ENCODE data around the gene PDIA5. TPM values are rescaled to one million over a fixed set of nuclear protein-coding genes. Genes with fewer than 3 reads are reported as not detected.

PDIA5 gene
- total RNA-seq, 1 experiment from 2014 or later, result 28.6 TPM

DNA sequence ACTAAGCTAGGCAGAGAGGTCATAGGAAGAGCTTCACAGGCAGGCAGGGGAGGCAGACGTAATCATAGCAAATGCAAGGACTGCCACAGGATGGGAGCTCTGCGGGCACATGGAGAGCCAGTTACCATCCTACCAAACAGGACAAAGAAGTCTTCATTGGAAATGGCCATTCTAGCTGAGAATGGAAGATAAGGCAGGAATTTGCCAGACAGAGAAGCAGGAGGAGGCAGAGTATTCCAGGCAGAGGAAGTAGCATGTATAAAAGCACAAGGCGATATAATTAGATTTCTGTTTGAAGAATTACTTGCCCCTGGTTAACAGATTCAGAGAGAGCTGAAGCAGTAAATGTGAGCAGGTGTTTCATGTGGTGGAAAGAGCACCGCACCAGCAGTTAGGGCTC is 35.8 kb upstream of the PDIA5 start:
- BruUV-seq (replicated peaks), result no TSS peak
- Histone ChIP-seq H3K27me3 (replicated peaks; ENCODE audit: insufficient read depth, low read depth, low read length, poor library complexity) (peaks cover 52% of the 10 kb centered on the region), H3K27ac (ENCODE audit: low read depth, low read length, poor library complexity, severe bottlenecking) (no peak overlapping the region), H3K9me3 (ENCODE audit: low read depth, low read length, poor library complexity, severe bottlenecking) (no peaks in the 10 kb centered on the region), H3K4me3 (ENCODE audit: low read depth, low read length, poor library complexity, severe bottlenecking) (no peak overlapping the region), H3K36me3 (ENCODE audit: insufficient read depth, low read length, poor library complexity, severe bottlenecking) (no peaks in the 10 kb centered on the region), H3K4me1 (ENCODE audit: insufficient read depth, low read length, poor library complexity, severe bottlenecking) (peaks cover 18% of the 10 kb centered on the region)
- DNase-seq (ENCODE audit: low spot score), result peak; percentile 32
- CTCF ChIA-PET, result interaction anchor here (0.7 kb wide), 1 partner anchor 250 kb away, joined by 12 read pairs; no protein-coding TSS in a partner anchor
- intact Hi-C loops (cut with micrococcal nuclease; ENCODE audit: unreplicated experiment), result loop anchor here (5.0 kb wide), 1 partner anchor 1484 kb away; the partner anchor contains the start of gene POLQ
- TF ChIP-seq EZH2 (IDR thresholded peaks at IDR 0.05; ENCODE audit: borderline replicate concordance, low read depth, low read length, poor library complexity, severe bottlenecking), result no peak
- TF ChIP-seq, protein P1, sequence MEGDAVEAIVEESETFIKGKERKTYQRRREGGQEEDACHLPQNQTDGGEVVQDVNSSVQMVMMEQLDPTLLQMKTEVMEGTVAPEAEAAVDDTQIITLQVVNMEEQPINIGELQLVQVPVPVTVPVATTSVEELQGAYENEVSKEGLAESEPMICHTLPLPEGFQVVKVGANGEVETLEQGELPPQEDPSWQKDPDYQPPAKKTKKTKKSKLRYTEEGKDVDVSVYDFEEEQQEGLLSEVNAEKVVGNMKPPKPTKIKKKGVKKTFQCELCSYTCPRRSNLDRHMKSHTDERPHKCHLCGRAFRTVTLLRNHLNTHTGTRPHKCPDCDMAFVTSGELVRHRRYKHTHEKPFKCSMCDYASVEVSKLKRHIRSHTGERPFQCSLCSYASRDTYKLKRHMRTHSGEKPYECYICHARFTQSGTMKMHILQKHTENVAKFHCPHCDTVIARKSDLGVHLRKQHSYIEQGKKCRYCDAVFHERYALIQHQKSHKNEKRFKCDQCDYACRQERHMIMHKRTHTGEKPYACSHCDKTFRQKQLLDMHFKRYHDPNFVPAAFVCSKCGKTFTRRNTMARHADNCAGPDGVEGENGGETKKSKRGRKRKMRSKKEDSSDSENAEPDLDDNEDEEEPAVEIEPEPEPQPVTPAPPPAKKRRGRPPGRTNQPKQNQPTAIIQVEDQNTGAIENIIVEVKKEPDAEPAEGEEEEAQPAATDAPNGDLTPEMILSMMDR (conservative IDR thresholded peaks at IDR 0.05; ENCODE audit: low read depth, low read length), result no peak
- POLR2A ChIA-PET (ENCODE audit: low non-redundant PET), result no interaction called here

DNA sequence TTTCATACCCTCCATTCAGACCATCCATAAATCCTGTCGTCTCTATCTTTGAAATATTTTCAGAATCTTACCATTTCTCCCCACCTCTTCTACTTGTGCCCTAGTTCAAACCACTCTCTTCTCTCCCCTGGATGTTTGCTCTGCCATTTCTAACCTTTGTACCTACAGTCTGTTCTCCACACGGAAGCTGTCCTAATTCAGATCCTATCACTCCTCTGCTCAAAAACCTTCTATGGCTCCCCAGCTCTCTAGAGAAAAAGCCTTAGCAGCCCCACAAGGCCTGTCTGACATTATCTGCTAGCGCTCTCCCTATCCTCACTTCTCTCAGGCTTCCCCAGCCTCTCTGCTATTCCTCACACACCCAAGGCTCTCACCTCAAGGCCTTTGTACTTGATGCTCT is 34.8 kb upstream of the PDIA5 start:
- DNase-seq (ENCODE audit: low spot score), result no peak
- TF ChIP-seq, protein P1 (conservative IDR thresholded peaks at IDR 0.05; ENCODE audit: low read depth, low read length), result no peak
- no peak for TF ChIP-seq EZH2 (IDR thresholded peaks at IDR 0.05; ENCODE audit: borderline replicate concordance, low read depth, low read length, poor library complexity, severe bottlenecking)
- no peaks in the 10 kb centered on the region for H3K9me3 ChIP-seq (ENCODE audit: low read depth, low read length, poor library complexity, severe bottlenecking)
- no peak overlapping the region for H3K27ac ChIP-seq (ENCODE audit: low read depth, low read length, poor library complexity, severe bottlenecking)
- ChIA-PET CTCF (interaction anchor here (0.6 kb wide), 1 partner anchor 479 kb away, joined by 4 read pairs; no protein-coding TSS in a partner anchor), POLR2A (ENCODE audit: low non-redundant PET) (no interaction called here)
- peaks cover 13% of the 10 kb centered on the region for H3K4me1 ChIP-seq (ENCODE audit: insufficient read depth, low read length, poor library complexity, severe bottlenecking)
- intact Hi-C loops (cut with micrococcal nuclease; ENCODE audit: unreplicated experiment), result loop anchor here (5.0 kb wide), 1 partner anchor 1485 kb away; the partner anchor contains the start of gene POLQ
- H3K36me3 ChIP-seq (ENCODE audit: insufficient read depth, low read length, poor library complexity, severe bottlenecking), result no peaks in the 10 kb centered on the region
- H3K27me3 ChIP-seq (replicated peaks; ENCODE audit: insufficient read depth, low read depth, low read length, poor library complexity), result peaks cover 43% of the 10 kb centered on the region
- H3K4me3 ChIP-seq (ENCODE audit: low read depth, low read length, poor library complexity, severe bottlenecking), result no peak overlapping the region
- BruUV-seq (replicated peaks), result no TSS peak

DNA sequence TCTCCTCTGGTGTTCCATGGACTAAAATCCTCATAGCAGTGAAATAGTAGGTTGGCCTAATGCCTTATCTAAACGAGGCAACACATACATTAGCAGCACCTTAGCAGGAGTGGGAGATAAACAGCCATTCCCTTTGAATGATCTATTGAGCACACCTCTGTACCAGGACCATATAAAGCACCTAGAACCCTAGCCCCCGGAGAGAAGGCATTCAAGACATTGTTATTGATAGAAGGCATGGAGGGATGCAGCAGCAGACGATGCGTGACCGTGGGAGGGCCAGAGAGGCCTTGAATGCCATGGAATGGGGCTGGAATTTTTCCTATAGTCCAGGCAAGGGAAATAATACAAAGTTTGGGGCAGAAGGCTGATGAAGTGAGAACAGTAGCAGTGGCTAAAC is 32.7 kb upstream of the PDIA5 start:
- Histone ChIP-seq H3K9me3 (ENCODE audit: low read depth, low read length, poor library complexity, severe bottlenecking) (no peaks in the 10 kb centered on the region), H3K27ac (ENCODE audit: low read depth, low read length, poor library complexity, severe bottlenecking) (no peak overlapping the region), H3K27me3 (replicated peaks; ENCODE audit: insufficient read depth, low read depth, low read length, poor library complexity) (peaks cover 30% of the 10 kb centered on the region), H3K4me3 (ENCODE audit: low read depth, low read length, poor library complexity, severe bottlenecking) (no peak overlapping the region), H3K36me3 (ENCODE audit: insufficient read depth, low read length, poor library complexity, severe bottlenecking) (no peaks in the 10 kb centered on the region), H3K4me1 (ENCODE audit: insufficient read depth, low read length, poor library complexity, severe bottlenecking) (no peaks in the 10 kb centered on the region)
- POLR2A ChIA-PET (ENCODE audit: low non-redundant PET), result no interaction called here
- CTCF ChIA-PET, result no interaction called here
- no peak for DNase-seq (ENCODE audit: low spot score)
- intact Hi-C loops (cut with micrococcal nuclease; ENCODE audit: unreplicated experiment), result loop anchor here (5.0 kb wide), 1 partner anchor 1487 kb away; the partner anchor contains the start of gene POLQ
- no TSS peak for BruUV-seq (replicated peaks)
- TF ChIP-seq, protein P1 (conservative IDR thresholded peaks at IDR 0.05; ENCODE audit: low read depth, low read length), result no peak
- no peak for TF ChIP-seq EZH2 (IDR thresholded peaks at IDR 0.05; ENCODE audit: borderline replicate concordance, low read depth, low read length, poor library complexity, severe bottlenecking)

Data from A673 (cell line).